Astrocyte (in vitro differentiated cells and primary cell): ENCODE measurements around the gene GLT8D2.

Experiments used
- CTCF ChIP-seq: IDR thresholded peaks from 2 replicates; pipeline ENCODE4 v1.5.1; 2011; ENCODE audit warnings: low read depth, mild to moderate bottlenecking, inconsistent platforms, low read length, moderate library complexity; ENCODE audit not compliant: insufficient read depth
- EZH2 ChIP-seq: IDR thresholded peaks from 2 replicates; pipeline ENCODE4 v1.6.1; 2012; ENCODE audit warnings: mild to moderate bottlenecking, low read length, inconsistent platforms; ENCODE audit not compliant: insufficient read depth

DNA sequence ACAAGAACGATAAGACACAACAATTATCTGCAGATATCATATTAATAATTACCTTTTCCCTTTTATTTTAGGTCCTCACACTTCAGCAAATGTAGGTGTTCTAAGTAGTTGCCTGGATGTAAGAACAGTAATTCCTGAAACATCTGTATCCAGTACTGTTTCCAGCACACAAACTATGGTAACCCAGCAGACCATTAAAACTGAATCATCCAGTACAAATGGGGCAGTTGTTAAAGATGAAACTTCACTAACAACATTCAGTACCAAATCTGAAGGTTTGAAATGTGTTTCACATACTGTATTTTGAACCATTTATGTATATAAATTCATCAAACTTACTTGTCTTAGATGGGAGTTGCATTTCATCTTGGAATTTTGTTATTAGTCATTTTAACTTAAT is 45.3 kb upstream of the GLT8D2 start:
- TF ChIP-seq CTCF (no peak), EZH2 (no peak)
